Loucy (cell line): ENCODE data around the gene INTS2.

Source experiments
- H2AFZ ChIP-seq: fragments of 200-600 bp; sonication (generic); 2 replicates; pipeline ENCODE4 v1.6.0; 2016; ENCODE audit warnings: antibody characterized with exemption, mild to moderate bottlenecking, low read length, moderate library complexity
- H3F3A ChIP-seq: fragments of 200-600 bp; 2 replicates; pipeline ENCODE4 v1.6.0; 2016; ENCODE audit warnings: antibody characterized with exemption, low read depth, mild to moderate bottlenecking
- H3K27me3 ChIP-seq: fragments of 200-600 bp; sonication (generic); 2 replicates; pipeline ENCODE4 v1.6.1; 2014; ENCODE audit warnings: low read length, mild to moderate bottlenecking; ENCODE audit not compliant: insufficient read depth, poor library complexity, severe bottlenecking
- H3K36me3 ChIP-seq: fragments of 200-600 bp; sonication (generic); 2 replicates; pipeline ENCODE4 v1.6.1; 2016; ENCODE audit warnings: low read length; ENCODE audit not compliant: insufficient read depth
- H3K4me1 ChIP-seq: fragments of 200-600 bp; sonication (generic); 2 replicates; pipeline ENCODE4 v1.5.1; 2014; ENCODE audit warnings: low read length, mild to moderate bottlenecking; ENCODE audit not compliant: insufficient read depth, poor library complexity, severe bottlenecking
- H3K4me2 ChIP-seq: fragments of 200-600 bp; sonication (generic); 2 replicates; pipeline ENCODE4 v1.6.0; 2014; ENCODE audit warnings: antibody characterized with exemption, low read length, low read depth, mild to moderate bottlenecking; ENCODE audit not compliant: poor library complexity, severe bottlenecking
- H3K4me3 ChIP-seq: fragments of 200-600 bp; sonication (generic); 2 replicates; pipeline ENCODE4 v1.5.1; 2014; ENCODE audit warnings: low read length, mild to moderate bottlenecking, mixed read lengths; ENCODE audit not compliant: poor library complexity, severe bottlenecking
- H3K79me2 ChIP-seq: fragments of 200-600 bp; sonication (generic); 2 replicates; pipeline ENCODE4 v1.6.1; 2014; ENCODE audit warnings: low read length; ENCODE audit not compliant: insufficient read depth
- H3K9ac ChIP-seq: fragments of 200-600 bp; sonication (generic); 2 replicates; pipeline ENCODE4 v1.6.0; 2014; ENCODE audit warnings: mild to moderate bottlenecking, low read depth, low read length, moderate library complexity; ENCODE audit not compliant: poor library complexity, severe bottlenecking
- H3K9me2 ChIP-seq: fragments of 200-600 bp; sonication (generic); replicated peaks from 2 replicates; pipeline ENCODE4 v1.6.1; 2016; ENCODE audit warnings: low read depth, low read length, mixed read lengths
- H3K9me3 ChIP-seq: fragments of 200-600 bp; sonication (generic); 2 replicates; pipeline ENCODE4 v1.6.1; 2014; ENCODE audit warnings: mild to moderate bottlenecking, antibody characterized with exemption, low read length, low read depth; ENCODE audit not compliant: insufficient read depth
- H4K20me1 ChIP-seq: fragments of 200-600 bp; sonication (generic); 2 replicates; pipeline ENCODE4 v1.6.0; 2014; ENCODE audit warnings: antibody characterized with exemption, low read length, mild to moderate bottlenecking; ENCODE audit not compliant: insufficient read depth, poor library complexity, severe bottlenecking
- CTCF ChIP-seq: fragments of 200-600 bp; sonication (generic); conservative IDR thresholded peaks from 2 replicates; pipeline ENCODE4 v1.5.1; 2014; ENCODE audit warnings: mild to moderate bottlenecking, antibody characterized with exemption, low read length
- EZH2phosphoT487 ChIP-seq: fragments of 200-600 bp; IDR thresholded peaks from 2 replicates; pipeline ENCODE4 v1.6.1; 2018; ENCODE audit warnings: antibody characterized with exemption, mild to moderate bottlenecking, moderate library complexity, borderline replicate concordance

INTS2 gene

GRCh38 chr17:61884864-61885263 is 42.9 kb downstream of the INTS2 start:
- no peaks in the 10 kb centered on the region for H3K79me2 ChIP-seq
- no peaks in the 10 kb centered on the region for H3K27me3 ChIP-seq
- no peak overlapping the region for H2AFZ ChIP-seq
- no peak overlapping the region for H3K4me2 ChIP-seq
- peaks cover 44% of the 10 kb centered on the region; the same call in 1 of the 2 replicates for H3K36me3 ChIP-seq
- no peaks in the 10 kb centered on the region for H3K9me2 ChIP-seq
- no peaks in the 10 kb centered on the region for H4K20me1 ChIP-seq
- TF ChIP-seq EZH2phosphoT487 (no peak), CTCF (no peak)
- H3F3A ChIP-seq: no peaks in the 10 kb centered on the region
- no peak overlapping the region for H3K9ac ChIP-seq
- H3K4me1 ChIP-seq: no peaks in the 10 kb centered on the region
- H3K9me3 ChIP-seq: no peaks in the 10 kb centered on the region
- no peak overlapping the region for H3K4me3 ChIP-seq

- Histone ChIP-seq H3K9me2 (no peaks in the 10 kb centered on the region), H3K4me2 (no peak overlapping the region), H3K9ac (no peak overlapping the region), H3K36me3 (peaks cover 49% of the 10 kb centered on the region; the same call in 1 of the 2 replicates), H2AFZ (no peak overlapping the region), H4K20me1 (no peaks in the 10 kb centered on the region), H3K27me3 (no peaks in the 10 kb centered on the region), H3K4me1 (no peaks in the 10 kb centered on the region), H3K4me3 (no peak overlapping the region), H3K79me2 (no peaks in the 10 kb centered on the region), H3K9me3 (no peaks in the 10 kb centered on the region), H3F3A (no peaks in the 10 kb centered on the region)
- TF ChIP-seq CTCF (no peak), EZH2phosphoT487 (no peak)
These were observed 47.1 kb downstream of the INTS2 start for GRCh38 chr17:61880589-61881102.

- Histone ChIP-seq H3K36me3 (peaks cover 54% of the 10 kb centered on the region; the same call in 1 of the 2 replicates), H3K9me3 (no peaks in the 10 kb centered on the region)
These were observed 48.7 kb downstream of the INTS2 start for GRCh38 chr17:61878984-61879612.

More at GRCh38 chr17:61878984-61879612, 48.7 kb downstream of the INTS2 start:
- Histone ChIP-seq H3K9ac (no peak overlapping the region), H3K4me1 (no peaks in the 10 kb centered on the region), H3K4me3 (no peak overlapping the region), H3K79me2 (no peaks in the 10 kb centered on the region), H3K4me2 (no peak overlapping the region), H3K9me2 (no peaks in the 10 kb centered on the region), H2AFZ (no peak overlapping the region), H4K20me1 (no peaks in the 10 kb centered on the region), H3F3A (no peaks in the 10 kb centered on the region), H3K27me3 (no peaks in the 10 kb centered on the region)
- TF ChIP-seq CTCF: no peak
- no peak for TF ChIP-seq EZH2phosphoT487
